ENCODE data around the gene CXCL9.
"Not testable (repeated sequence)": the region's sequence is repeated elsewhere in the genome, so short reads cannot be mapped to it uniquely, and the experiment has no call there.

GRCh38 chr4:75962072-75962471, 45.2 kb downstream of the CXCL9 start:
- TF ChIP-seq, protein P1, sequence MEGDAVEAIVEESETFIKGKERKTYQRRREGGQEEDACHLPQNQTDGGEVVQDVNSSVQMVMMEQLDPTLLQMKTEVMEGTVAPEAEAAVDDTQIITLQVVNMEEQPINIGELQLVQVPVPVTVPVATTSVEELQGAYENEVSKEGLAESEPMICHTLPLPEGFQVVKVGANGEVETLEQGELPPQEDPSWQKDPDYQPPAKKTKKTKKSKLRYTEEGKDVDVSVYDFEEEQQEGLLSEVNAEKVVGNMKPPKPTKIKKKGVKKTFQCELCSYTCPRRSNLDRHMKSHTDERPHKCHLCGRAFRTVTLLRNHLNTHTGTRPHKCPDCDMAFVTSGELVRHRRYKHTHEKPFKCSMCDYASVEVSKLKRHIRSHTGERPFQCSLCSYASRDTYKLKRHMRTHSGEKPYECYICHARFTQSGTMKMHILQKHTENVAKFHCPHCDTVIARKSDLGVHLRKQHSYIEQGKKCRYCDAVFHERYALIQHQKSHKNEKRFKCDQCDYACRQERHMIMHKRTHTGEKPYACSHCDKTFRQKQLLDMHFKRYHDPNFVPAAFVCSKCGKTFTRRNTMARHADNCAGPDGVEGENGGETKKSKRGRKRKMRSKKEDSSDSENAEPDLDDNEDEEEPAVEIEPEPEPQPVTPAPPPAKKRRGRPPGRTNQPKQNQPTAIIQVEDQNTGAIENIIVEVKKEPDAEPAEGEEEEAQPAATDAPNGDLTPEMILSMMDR (IDR thresholded peaks at IDR 0.05; ENCODE audit: low read depth, low read length): not testable (repeated sequence)
- not testable (repeated sequence) for TF ChIP-seq MAX (IDR thresholded peaks at IDR 0.05; ENCODE audit: low read depth, low read length); POLR2A (IDR thresholded peaks at IDR 0.05; ENCODE audit: extremely low read depth, insufficient read length); MYC (IDR thresholded peaks at IDR 0.05; ENCODE audit: low read depth, low read length)
